ENCODE data around the gene NAA25.

- TF ChIP-seq EZH2 (IDR thresholded peaks at IDR 0.05) (no peak), POLR2AphosphoS5 (IDR thresholded peaks at IDR 0.05; ENCODE audit: borderline replicate concordance, low read depth, low read length) (no peak)
Observed at GRCh38 chr12:112122823-112123690, 14.5 kb upstream of the NAA25 start.
